ENCODE measurements around the gene PTPRG.

Gene PTPRG

DNA sequence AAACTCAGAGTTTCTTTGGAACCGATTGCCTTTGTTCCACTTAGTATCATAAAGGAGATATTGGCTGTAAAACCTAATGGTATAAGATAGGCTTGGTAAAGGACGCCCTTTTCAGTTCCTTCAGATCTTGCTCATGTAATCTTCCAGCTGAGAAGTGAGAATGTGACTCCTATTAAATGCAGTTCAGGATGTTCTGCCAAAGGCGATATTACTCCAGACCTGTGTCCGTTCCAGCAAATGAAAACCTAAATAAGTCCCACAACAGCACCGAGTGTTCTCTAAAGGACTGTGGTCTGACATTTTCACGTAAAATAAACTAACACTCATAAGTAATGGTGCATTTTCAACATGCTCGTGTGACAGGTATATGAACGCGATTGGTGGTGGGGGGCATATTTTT is 535.8 kb downstream of the PTPRG start:
- no peak for DNase-seq

DNA sequence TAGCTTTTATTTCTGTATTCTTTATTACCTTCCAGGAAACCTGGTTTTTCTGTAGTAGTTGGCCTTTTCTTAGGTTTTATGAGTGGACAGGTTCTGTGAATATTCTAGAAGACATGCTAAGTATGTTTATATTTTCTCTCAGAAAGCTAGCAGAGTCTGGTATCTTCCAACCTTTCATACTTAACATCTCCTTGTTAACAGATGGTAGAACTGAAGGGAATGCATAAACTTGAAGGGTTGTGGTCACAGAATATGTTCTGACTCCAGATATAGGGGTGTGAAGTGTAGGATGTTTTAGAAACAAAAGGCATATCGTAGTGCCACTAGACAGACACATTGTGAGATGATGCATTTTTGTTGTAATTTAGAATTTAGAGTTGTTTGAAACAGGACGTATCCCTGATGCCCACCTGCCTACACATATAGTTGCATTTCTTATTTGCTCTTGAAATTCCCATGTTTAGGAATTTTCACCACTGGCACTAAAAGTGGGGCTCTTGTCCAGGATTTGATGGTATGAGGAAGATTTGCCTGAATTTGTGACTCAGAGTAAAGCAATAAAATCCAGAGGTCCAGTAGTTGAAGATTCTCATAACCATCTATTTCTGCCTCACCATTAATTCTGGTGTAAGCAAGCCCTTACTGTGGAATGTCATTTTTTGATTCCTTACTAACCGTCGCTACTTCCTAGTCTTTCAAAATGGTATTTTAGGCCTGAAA is 537.4 kb downstream of the PTPRG start:
- DNase-seq = no peak

- DNase-seq = no peak
These were observed 539.1 kb downstream of the PTPRG start for GRCh38 chr3:62100282-62100989.

DNA sequence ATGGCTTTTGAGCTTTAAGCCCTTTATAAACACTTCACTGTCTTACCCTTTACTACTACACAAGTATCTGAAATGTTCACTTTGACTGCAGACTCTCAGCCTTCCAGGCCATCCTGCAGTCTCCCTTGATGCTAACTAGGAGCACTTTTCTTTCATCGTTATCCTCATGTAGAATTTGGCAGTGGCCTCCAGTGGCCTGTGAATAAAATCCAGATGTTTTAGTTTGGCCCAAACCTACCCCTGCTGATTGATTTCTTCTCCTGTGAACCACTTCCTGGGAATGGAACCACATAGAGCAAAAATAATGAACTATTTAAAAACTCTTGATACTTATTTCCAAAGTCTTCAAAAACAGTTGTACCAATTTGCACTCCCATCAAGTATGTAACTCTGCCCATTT is 540.1 kb downstream of the PTPRG start:
- no peak for DNase-seq

DNA sequence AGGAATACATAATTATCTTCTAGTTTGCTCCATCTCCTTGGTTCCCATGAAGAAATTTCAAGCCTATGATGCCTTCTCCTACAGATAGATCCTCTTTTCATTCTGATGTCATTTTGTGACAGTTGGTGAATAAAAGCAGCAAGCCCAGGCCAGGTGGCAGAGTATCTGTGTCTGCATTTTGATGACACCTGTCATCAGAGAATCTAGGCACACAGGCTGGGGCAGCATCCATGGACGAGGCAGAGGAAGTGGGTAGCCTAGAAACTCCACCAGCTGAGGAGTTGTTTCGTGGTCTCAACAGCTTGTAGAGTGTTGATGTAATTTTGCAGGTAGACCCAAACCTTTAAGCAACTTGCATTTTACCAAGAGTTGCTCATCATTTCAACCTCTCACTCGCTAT is 542.2 kb downstream of the PTPRG start:
- DNase-seq = no peak

DNA sequence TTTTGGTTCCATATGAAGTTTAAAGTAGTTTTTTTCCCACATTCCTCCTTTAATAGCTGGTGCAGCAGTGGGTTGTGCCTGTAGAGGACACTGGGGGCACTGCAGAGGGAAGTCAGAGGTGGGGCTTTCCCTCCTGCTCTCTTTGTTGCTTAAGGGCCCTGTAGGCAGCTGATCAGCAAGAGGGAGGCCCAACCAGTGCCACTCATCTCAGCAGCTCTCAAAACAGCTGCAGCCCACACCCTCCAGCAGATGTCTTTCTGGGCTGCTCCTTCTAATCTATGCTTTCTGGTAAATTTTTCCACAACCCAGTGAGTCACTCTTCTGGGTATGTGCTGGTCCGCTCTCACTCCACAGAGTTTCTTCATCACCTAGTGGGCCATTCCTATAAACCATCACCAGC is 548.2 kb downstream of the PTPRG start:
- no peak for DNase-seq

- DNase-seq = no peak
These were observed 549.3 kb downstream of the PTPRG start for GRCh38 chr3:62110443-62111225.

GRCh38 chr3:62113092-62113491 is 551.7 kb downstream of the PTPRG start:
- DNase-seq = no peak

DNA sequence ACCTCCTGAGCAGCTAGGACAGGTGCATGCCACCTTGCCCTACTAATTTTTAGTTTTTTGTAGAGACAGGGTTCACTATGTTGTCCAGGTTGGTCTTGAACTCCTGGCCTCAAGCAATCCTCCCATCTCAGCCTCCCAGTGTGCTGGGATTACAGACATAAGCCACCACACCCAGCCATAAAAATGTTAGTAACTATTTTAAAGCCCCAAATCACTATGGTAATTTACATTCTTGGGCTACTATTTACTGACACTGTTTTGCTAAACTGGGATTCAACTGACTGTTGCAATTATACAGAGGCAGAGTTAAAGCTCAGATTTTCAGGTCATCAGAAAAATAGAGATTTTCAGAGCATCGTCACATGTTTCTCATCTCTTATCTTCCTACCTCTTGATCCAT is 553.4 kb downstream of the PTPRG start:
- DNase-seq = no peak

GRCh38 chr3:62117903-62118548 is 556.7 kb downstream of the PTPRG start:
- no peak for DNase-seq

DNA sequence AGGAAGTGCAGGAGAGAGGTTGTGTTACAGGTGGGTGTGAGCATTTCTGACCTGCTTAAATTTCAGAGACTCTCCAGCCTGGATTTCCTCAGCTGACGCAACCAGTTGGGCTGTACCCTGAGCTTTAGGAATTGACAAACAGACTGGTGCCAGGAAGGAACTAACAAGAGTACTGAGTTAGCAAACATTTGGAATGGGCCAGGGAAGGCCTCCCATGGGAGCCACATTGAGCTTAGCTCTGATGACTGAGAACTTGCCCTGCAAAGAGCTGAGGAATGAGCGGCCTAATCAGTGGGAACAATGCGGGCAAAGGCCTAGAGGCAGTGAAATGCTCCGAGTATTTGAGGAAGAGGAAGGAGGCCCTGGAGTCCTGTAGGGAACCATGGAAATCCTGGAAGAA is 557.8 kb downstream of the PTPRG start:
- DNase-seq = no peak

GRCh38 chr3:62122819-62123218 is 561.4 kb downstream of the PTPRG start:
- no peak for DNase-seq

DNA sequence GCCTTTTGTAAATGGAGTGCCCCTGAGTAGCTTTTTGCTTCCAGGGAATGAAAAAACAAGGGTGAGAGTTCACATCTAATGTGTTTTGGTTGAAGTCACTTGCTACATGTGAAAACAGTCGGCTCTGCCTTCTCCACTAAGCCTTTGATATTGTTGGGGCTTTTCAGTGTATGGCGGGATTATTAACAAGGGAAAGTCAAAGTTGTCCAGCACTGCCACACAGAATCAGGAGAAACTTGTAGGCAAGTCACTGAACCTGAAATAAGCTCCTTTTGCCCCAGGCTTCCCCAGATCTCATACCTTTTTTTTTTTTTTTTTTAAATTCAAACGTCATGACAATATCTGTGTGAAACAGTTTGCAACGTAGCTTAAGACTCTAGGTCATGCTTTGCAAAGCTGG is 564.0 kb downstream of the PTPRG start:
- no peak for DNase-seq

DNA sequence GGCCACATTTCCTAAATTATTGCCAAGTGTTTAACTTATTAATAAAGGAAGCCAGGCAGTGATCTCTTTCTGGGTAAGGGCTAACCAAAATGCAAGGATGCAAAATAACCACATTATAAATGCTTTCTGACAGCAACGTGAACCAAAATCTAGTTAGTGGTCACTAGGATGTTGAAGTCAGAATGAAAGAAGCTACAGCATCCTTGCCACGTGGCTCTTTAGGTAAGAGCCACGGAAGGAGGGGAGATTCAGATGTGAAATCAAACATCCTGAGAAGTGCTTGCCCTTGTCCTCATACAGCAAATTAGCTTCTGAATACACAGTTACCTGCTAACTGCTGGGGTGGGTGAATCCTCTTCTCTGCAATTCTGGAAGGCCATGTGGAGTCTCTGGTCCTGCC is 565.7 kb downstream of the PTPRG start:
- DNase-seq = no peak

GRCh38 chr3:62128051-62128450 is 566.7 kb downstream of the PTPRG start:
- DNase-seq = no peak

DNA sequence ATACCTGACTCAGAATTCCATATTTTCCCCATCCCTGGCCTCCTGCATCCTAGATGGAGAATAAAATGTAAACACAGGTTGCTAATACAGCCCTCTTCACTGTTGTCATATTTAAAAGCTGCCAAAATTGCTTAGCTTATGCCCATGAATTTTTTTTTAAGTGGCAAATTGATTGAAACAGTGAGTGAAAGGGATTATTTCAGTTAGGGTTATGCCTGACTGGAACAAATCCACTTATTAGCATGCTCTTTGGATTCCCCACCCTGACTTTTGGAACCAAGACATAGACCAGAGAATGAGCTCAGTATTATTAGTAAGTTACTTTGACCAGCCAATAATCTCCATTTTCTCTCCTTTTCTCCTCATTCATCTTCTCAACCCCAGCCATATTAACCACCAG is 567.3 kb downstream of the PTPRG start:
- no peak for DNase-seq

- DNase-seq = no peak
These were observed 569.7 kb downstream of the PTPRG start for GRCh38 chr3:62131050-62131449.

- DNase-seq = no peak
These were observed 570.2 kb downstream of the PTPRG start for GRCh38 chr3:62131620-62132019.

GRCh38 chr3:62132027-62132602 is 570.7 kb downstream of the PTPRG start:
- no peak for DNase-seq

DNA sequence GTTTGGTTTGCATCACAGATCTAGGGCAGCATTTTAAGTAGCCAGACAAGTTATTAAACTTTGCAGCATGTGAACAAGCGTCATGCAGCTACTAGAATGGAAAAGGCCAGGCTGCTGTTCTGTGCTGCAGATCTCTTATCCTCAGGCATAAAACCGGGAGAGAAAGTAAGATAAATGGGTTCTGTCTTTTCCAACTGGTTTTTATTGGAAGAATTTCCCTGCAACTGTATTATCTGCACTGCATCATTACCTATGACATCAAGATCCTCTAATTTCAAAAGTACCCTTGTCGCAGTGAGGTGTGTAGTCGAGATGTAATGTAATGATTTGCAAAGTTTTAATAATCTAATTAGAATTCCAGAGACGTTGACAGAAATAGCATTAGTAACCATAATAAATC is 571.6 kb downstream of the PTPRG start:
- no peak for DNase-seq

GRCh38 chr3:62134061-62134496 is 572.7 kb downstream of the PTPRG start:
- DNase-seq = no peak

GRCh38 chr3:62135741-62136140 is 574.4 kb downstream of the PTPRG start:
- no peak for DNase-seq

DNA sequence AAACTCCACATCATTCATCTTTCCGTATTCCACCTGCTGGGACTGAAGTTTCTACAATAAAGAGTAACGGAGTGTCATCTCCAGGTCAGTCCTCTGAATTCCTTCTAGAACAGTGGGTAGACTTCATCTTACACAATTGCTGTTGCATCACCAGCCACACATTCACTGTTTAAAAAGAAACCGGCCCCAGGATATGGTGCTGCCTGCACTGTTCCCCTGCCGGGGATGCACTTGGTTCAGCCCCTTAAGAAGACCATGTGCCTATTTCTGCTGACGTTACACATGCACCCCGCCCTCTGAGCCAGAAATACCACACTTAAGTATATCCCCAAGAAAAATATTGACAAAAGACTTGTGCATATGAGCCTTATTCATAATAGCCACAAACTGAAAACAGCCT is 578.6 kb downstream of the PTPRG start:
- DNase-seq = no peak

Measured in CD4-positive, alpha-beta T cell treated with Interleukin-4 for 4 hours (primary cell).